ENCODE results near the gene TRPV3. TPM values are rescaled to one million over a fixed set of nuclear protein-coding genes. Genes with fewer than 3 reads are reported as not detected.
"Not testable (repeated sequence)": the region's sequence is repeated elsewhere in the genome, so short reads cannot be mapped to it uniquely, and the experiment has no call there.

Gene TRPV3
- total and polyA plus RNA-seq, 5 donors from 2014 or later: 0.06 to 0.25 TPM; not detected in 3

DNA sequence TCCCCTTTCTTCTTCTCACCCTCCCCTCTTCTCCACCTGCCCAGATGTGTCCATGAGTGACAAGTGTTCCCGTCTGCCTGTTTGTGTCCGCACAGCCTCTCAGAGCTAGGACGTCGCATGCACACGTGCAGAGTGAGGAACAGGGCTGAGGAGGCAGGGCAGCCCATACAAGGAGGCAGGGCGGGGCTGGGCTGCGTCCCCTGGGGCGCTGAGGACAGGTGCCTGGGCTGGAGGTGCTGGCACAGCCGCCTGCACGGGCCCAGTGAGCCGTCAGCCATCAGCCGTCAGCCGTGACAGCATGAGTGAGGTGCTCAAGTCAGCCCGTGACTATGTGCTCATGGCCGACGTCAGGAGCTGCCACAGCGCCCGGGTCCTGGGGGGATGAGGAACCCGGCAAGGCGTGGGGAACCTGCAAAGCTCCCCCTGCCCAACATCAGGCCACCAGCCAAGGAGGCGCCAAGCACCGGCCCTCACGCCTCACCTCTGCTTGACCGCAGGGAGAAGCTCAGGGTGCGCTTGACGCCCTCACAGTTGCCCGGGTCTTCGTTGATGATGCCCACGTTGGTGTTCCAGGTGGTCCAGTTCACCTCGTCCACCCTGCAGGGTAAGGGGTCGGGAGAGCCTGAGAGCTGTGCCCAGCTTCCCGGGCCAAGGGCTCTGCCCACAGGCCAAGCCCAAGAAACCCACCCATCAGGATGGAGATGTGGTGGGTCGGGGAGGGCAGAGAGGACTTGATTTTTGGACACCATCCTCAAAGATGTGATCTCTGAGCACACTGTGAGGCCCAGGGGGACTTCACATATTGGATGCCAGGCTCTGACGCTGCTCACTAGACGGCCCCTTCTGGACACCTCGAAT, 13.7 kb upstream of the TRPV3 start:
- no peak overlapping the region for H3K27ac Mint-ChIP-seq
- H3K36me3 Mint-ChIP-seq: peaks cover 6% of the 10 kb centered on the region
- Histone ChIP-seq H3K4me1 (ENCODE audit: control insufficient read depth, insufficient read depth, low read length, poor library complexity, severe bottlenecking) (no peaks in the 10 kb centered on the region), H3K27me3 (ENCODE audit: control insufficient read depth, insufficient read depth, low read length) (no peaks in the 10 kb centered on the region), H3K27ac (ENCODE audit: insufficient read depth, low read length, poor library complexity, severe bottlenecking) (no peak overlapping the region), H3K9me3 (ENCODE audit: control insufficient read depth in 2 of 2, low read length in 2 of 2) (no peaks in the 10 kb centered on the region), H3K4me3 (ENCODE audit: low read depth, low read length) (no peak overlapping the region), H3K36me3 (ENCODE audit: control insufficient read depth, insufficient read depth, low read length) (no peaks in the 10 kb centered on the region)
- DNase-seq (no peak), ATAC-seq (ENCODE audit: low read depth in 2 of 2) (no peak)
- no peaks in the 10 kb centered on the region for H3K9me3 Mint-ChIP-seq
- no peaks in the 10 kb centered on the region for H3K27me3 Mint-ChIP-seq
- no peak overlapping the region for H3K4me3 Mint-ChIP-seq
- H3K4me1 Mint-ChIP-seq: peaks cover 0 to 2% (median 0%) of the 10 kb centered on the region in 4 donors

GRCh38 chr17:3569534-3570137, 12.0 kb upstream of the TRPV3 start:
- Histone ChIP-seq H3K36me3 (ENCODE audit: control insufficient read depth, insufficient read depth, low read length) (no peaks in the 10 kb centered on the region), H3K9me3 (ENCODE audit: control insufficient read depth in 2 of 2, low read length in 2 of 2) (no peaks in the 10 kb centered on the region), H3K4me1 (ENCODE audit: control insufficient read depth, insufficient read depth, low read length, poor library complexity, severe bottlenecking) (no peaks in the 10 kb centered on the region), H3K27ac (ENCODE audit: insufficient read depth, low read length, poor library complexity, severe bottlenecking) (no peak overlapping the region), H3K27me3 (ENCODE audit: control insufficient read depth, insufficient read depth, low read length) (no peaks in the 10 kb centered on the region), H3K4me3 (ENCODE audit: low read depth, low read length) (no peak overlapping the region)
- Mint-ChIP-seq H3K36me3 (peaks cover 13% of the 10 kb centered on the region), H3K9me3 (no peaks in the 10 kb centered on the region), H3K27ac (peak overlapping the region in 1 of 3 donors; percentile 49), H3K4me1 (peaks cover 0 to 6% (median under 1%) of the 10 kb centered on the region in 4 donors), H3K27me3 (no peaks in the 10 kb centered on the region), H3K4me3 (no peak overlapping the region)
- no peak for DNase-seq
- ATAC-seq (ENCODE audit: low read depth in 2 of 2): no peak

DNA sequence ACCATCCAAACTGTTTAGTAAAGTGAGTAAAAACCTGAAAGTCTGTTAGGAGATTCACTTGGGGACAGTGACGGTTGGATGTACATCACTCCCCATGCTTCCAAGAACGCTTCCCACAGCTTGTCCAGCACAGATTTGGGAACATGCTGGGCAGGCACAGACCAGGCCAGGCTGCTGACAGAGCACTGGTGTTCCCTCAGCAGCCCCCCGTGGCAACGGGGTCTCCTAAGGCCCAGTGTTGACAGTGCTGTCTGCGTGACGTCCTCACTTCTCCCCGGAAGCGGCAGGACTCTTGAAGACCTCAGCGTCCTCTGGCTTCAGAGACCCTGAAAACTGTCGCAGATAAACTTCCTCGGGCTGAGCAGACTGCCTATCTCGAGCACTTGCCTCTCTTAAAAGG, 8.9 kb upstream of the TRPV3 start:
- no peak for ATAC-seq (ENCODE audit: low read depth in 2 of 2)

GRCh38 chr17:3565143-3565542, 7.5 kb upstream of the TRPV3 start:
- H3K9me3 ChIP-seq (ENCODE audit: control insufficient read depth in 2 of 2, low read length in 2 of 2): no peaks in the 10 kb centered on the region
- peaks cover 0 to 1% (median 0%) of the 10 kb centered on the region in 7 donors for H3K9me3 Mint-ChIP-seq
- no peaks in the 10 kb centered on the region for H3K4me1 ChIP-seq (ENCODE audit: control insufficient read depth, insufficient read depth, low read length, poor library complexity, severe bottlenecking)
- H3K4me3 Mint-ChIP-seq: no peak overlapping the region
- H3K4me1 Mint-ChIP-seq: peaks cover 0 to 11% (median under 1%) of the 10 kb centered on the region in 4 donors
- H3K4me3 ChIP-seq (ENCODE audit: low read depth, low read length): no peak overlapping the region
- peaks cover 13% of the 10 kb centered on the region for H3K36me3 Mint-ChIP-seq
- DNase-seq (no peak), ATAC-seq (ENCODE audit: low read depth in 2 of 2) (no peak)
- H3K36me3 ChIP-seq (ENCODE audit: control insufficient read depth, insufficient read depth, low read length): no peaks in the 10 kb centered on the region
- no peak overlapping the region for H3K27ac Mint-ChIP-seq
- no peak overlapping the region for H3K27ac ChIP-seq (ENCODE audit: insufficient read depth, low read length, poor library complexity, severe bottlenecking)
- no peaks in the 10 kb centered on the region for H3K27me3 ChIP-seq (ENCODE audit: control insufficient read depth, insufficient read depth, low read length)
- H3K27me3 Mint-ChIP-seq: no peaks in the 10 kb centered on the region

More for the DNA sequence above, 8.9 kb upstream of the TRPV3 start:
- Mint-ChIP-seq H3K27me3 (no peaks in the 10 kb centered on the region), H3K4me1 (peaks cover 0 to 11% (median under 1%) of the 10 kb centered on the region in 4 donors), H3K9me3 (no peaks in the 10 kb centered on the region), H3K36me3 (peaks cover 13% of the 10 kb centered on the region), H3K4me3 (no peak overlapping the region), H3K27ac (no peak overlapping the region)
- no peaks in the 10 kb centered on the region for H3K36me3 ChIP-seq (ENCODE audit: control insufficient read depth, insufficient read depth, low read length)
- H3K4me1 ChIP-seq (ENCODE audit: control insufficient read depth, insufficient read depth, low read length, poor library complexity, severe bottlenecking): no peaks in the 10 kb centered on the region
- no peaks in the 10 kb centered on the region for H3K27me3 ChIP-seq (ENCODE audit: control insufficient read depth, insufficient read depth, low read length)
- H3K27ac ChIP-seq (ENCODE audit: insufficient read depth, low read length, poor library complexity, severe bottlenecking): no peak overlapping the region
- H3K4me3 ChIP-seq (ENCODE audit: low read depth, low read length): no peak overlapping the region
- no peak for DNase-seq
- no peaks in the 10 kb centered on the region for H3K9me3 ChIP-seq (ENCODE audit: control insufficient read depth in 2 of 2, low read length in 2 of 2)

DNA sequence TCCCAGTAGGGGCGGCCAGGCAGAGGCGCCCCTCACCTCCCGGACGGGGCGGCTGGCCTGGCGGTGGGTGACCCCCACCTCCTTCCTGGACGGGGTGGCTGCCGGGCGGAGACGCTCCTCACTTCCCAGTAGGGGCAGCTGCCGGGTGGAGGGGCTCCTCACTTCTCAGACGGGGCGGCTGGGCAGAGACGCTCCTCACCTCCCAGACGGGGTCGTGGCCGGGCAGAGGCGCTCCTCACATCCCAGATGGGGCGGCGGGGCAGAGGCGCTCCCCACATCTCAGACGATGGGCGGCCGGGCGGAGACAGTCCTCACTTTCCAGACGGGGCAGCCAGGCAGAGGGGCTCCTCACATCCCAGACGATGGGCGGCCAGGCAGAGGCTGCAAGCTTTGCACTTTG, 6.6 kb upstream of the TRPV3 start:
- H3K27me3 Mint-ChIP-seq; H3K36me3 ChIP-seq (ENCODE audit: control insufficient read depth, insufficient read depth, low read length); ATAC-seq (ENCODE audit: low read depth in 2 of 2); H3K9me3 ChIP-seq (ENCODE audit: control insufficient read depth in 2 of 2, low read length in 2 of 2); H3K4me1 ChIP-seq (ENCODE audit: control insufficient read depth, insufficient read depth, low read length, poor library complexity, severe bottlenecking); DNase-seq; H3K27ac ChIP-seq (ENCODE audit: insufficient read depth, low read length, poor library complexity, severe bottlenecking); H3K4me3 Mint-ChIP-seq; H3K27me3 ChIP-seq (ENCODE audit: control insufficient read depth, insufficient read depth, low read length); H3K27ac Mint-ChIP-seq; H3K4me3 ChIP-seq (ENCODE audit: low read depth, low read length); H3K9me3 Mint-ChIP-seq: not testable (repeated sequence)
- H3K4me1 Mint-ChIP-seq: peaks cover 0 to 11% (median under 1%) of the 10 kb centered on the region in 4 donors
- H3K36me3 Mint-ChIP-seq: peaks cover 13% of the 10 kb centered on the region

GRCh38 chr17:3559270-3559645, 1.6 kb upstream of the TRPV3 start:
- Histone ChIP-seq H3K27ac (ENCODE audit: insufficient read depth, low read length, poor library complexity, severe bottlenecking) (peak overlapping the region; percentile 30), H3K4me3 (ENCODE audit: low read depth, low read length) (no peak overlapping the region), H3K36me3 (ENCODE audit: control insufficient read depth, insufficient read depth, low read length) (no peaks in the 10 kb centered on the region), H3K4me1 (ENCODE audit: control insufficient read depth, insufficient read depth, low read length, poor library complexity, severe bottlenecking) (peaks cover 17% of the 10 kb centered on the region), H3K9me3 (ENCODE audit: control insufficient read depth in 2 of 2, low read length in 2 of 2) (no peaks in the 10 kb centered on the region), H3K27me3 (ENCODE audit: control insufficient read depth, insufficient read depth, low read length) (no peaks in the 10 kb centered on the region)
- H3K36me3 Mint-ChIP-seq: no peaks in the 10 kb centered on the region
- H3K4me1 Mint-ChIP-seq: peaks cover 0 to 24% (median 8%) of the 10 kb centered on the region in 4 donors
- peak overlapping the region in 2 of 3 donors; percentile 83 to 94 for H3K27ac Mint-ChIP-seq
- ATAC-seq (ENCODE audit: low read depth in 2 of 2) (no peak), DNase-seq (no peak)
- peak overlapping the region in 1 of 4 donors; percentile 33 for H3K4me3 Mint-ChIP-seq
- peaks cover 0 to 1% (median 0%) of the 10 kb centered on the region in 7 donors for H3K9me3 Mint-ChIP-seq
- no peaks in the 10 kb centered on the region for H3K27me3 Mint-ChIP-seq

DNA sequence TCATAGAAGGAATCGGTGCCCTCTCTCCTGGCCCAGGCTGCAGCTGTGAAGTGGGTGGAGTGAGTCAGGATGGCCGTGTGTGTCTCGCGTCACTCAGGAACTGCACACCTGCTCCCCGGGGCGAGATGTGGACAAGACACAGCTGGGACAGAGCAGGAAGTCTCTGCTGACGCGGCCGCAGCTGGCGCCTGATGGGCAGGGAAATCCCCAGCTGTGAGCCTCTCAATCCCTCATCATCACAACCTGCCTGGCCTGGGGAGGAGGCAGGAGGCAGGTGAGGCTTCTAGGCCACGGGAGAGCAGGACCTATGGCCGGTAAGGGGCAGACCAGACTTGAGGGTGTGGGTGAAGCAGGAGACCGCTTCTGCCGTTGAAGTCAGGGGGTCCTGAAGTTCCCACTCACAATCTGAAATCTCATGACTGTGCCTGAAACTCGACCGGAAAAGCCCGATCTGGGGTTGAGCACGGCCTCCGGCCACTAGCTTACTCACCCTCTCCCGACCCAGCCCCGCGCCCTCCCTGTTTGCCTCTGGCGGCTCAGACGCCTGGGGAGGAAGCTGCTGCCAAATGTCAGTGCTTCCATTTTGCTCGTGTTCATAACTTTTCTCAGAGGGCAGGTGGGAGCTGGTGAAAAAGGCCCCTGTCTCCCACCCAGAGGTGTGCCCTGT, 1.1 kb upstream of the TRPV3 start:
- H3K36me3 ChIP-seq (ENCODE audit: control insufficient read depth, insufficient read depth, low read length): no peaks in the 10 kb centered on the region
- H3K4me1 ChIP-seq (ENCODE audit: control insufficient read depth, insufficient read depth, low read length, poor library complexity, severe bottlenecking): peaks cover 17% of the 10 kb centered on the region
- Mint-ChIP-seq H3K27me3 (no peaks in the 10 kb centered on the region), H3K36me3 (no peaks in the 10 kb centered on the region), H3K4me1 (peaks cover 0 to 24% (median 8%) of the 10 kb centered on the region in 4 donors), H3K9me3 (peaks cover 0 to 1% (median 0%) of the 10 kb centered on the region in 7 donors), H3K27ac (peak overlapping the region; percentile 72 to 94 (median 86)), H3K4me3 (peak overlapping the region; percentile 20 to 78 (median 52))
- no peaks in the 10 kb centered on the region for H3K27me3 ChIP-seq (ENCODE audit: control insufficient read depth, insufficient read depth, low read length)
- ATAC-seq (ENCODE audit: low read depth in 2 of 2) (peak; percentile 65 to 68), DNase-seq (peak; percentile 31 to 84 (median 40))
- H3K27ac ChIP-seq (ENCODE audit: insufficient read depth, low read length, poor library complexity, severe bottlenecking): peak overlapping the region; percentile 30
- H3K4me3 ChIP-seq (ENCODE audit: low read depth, low read length): no peak overlapping the region
- H3K9me3 ChIP-seq (ENCODE audit: control insufficient read depth in 2 of 2, low read length in 2 of 2): no peaks in the 10 kb centered on the region

Measured in CD4-positive, CD25-positive, alpha-beta regulatory T cell (primary cell).